ENCODE results near the gene GZF1.

DNA sequence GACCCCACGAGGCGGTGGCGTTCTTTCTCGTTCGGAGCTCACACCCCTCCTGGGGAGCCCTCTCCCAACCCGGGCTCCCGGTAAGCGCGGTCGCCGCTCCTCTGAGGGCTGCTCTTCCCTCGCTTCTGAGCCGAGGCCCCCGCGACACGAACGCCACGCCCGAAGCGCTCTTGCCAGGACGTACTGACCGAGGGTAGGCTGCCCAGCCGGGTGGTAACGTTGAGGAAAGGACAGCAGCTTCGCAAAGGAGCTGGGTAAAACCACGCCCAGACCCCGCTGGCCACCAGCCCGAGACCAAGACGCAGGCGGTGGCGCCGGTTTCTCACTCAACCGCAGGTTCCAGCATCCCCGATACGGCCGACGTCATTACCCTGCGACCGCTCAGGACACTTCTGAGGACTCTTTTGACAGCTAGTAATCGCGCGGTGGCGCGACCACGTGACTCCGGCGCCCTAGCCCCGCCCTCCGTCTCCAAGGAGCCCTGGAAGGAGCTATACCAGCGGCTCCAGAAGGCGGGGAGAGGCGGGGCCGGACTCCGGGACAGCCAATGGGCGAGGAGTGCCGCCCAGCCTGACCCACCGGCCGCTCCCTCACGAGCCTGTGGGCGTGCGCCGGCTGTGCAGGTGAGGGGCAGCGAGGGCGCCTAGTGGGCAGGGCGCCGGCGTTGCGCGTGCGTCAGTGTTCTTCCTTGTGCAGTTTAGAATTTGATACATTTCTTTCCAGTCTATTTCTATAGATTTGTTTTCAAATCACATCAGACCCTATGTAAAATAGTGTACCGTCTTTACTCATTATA is 4.0 kb upstream of the GZF1 start:
- TF ChIP-seq, protein P1, sequence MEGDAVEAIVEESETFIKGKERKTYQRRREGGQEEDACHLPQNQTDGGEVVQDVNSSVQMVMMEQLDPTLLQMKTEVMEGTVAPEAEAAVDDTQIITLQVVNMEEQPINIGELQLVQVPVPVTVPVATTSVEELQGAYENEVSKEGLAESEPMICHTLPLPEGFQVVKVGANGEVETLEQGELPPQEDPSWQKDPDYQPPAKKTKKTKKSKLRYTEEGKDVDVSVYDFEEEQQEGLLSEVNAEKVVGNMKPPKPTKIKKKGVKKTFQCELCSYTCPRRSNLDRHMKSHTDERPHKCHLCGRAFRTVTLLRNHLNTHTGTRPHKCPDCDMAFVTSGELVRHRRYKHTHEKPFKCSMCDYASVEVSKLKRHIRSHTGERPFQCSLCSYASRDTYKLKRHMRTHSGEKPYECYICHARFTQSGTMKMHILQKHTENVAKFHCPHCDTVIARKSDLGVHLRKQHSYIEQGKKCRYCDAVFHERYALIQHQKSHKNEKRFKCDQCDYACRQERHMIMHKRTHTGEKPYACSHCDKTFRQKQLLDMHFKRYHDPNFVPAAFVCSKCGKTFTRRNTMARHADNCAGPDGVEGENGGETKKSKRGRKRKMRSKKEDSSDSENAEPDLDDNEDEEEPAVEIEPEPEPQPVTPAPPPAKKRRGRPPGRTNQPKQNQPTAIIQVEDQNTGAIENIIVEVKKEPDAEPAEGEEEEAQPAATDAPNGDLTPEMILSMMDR (IDR thresholded peaks at IDR 0.05; ENCODE audit: insufficient read depth, low read depth, low read length), result no peak
- TF ChIP-seq EZH2 (IDR thresholded peaks at IDR 0.05; ENCODE audit: insufficient read depth, low read length), result no peak

All from astrocyte (in vitro differentiated cells and primary cell).